Left renal pelvis (tissue), 4 donors: ENCODE results near the gene ALDH9A1. TPM values are rescaled to one million over a fixed set of nuclear protein-coding genes. Genes with fewer than 3 reads are reported as not detected.
A peak's percentile ranks its signal among the peaks of the same experiment; 100 is the strongest.
"Not testable (repeated sequence)": the region's sequence is repeated elsewhere in the genome, so short reads cannot be mapped to it uniquely, and the experiment has no call there.

Experiments
- DNase-seq, 4 donors: peaks; one replicate each; pipeline ENCODE4 v3.0.0-alpha.2; 2013; ENCODE audit warnings: low read depth in 4 of 4, low spot score in 3 of 4
- polyA plus RNA-seq, 4 donors: library from polyadenylated mRNA; unstranded; fragments of 120-200 nt; gene quantifications; one replicate each; pipeline ENCODE4 v1.2.1, GENCODE V29; 2013; ENCODE audit not compliant: insufficient read length in 4 of 4

ALDH9A1 gene
- 100 to 1,000 TPM in 3 of 4 donors, 10 to 100 TPM in 1; 73.9 to 134 (median 108) TPM for polyA plus RNA-seq

DNA sequence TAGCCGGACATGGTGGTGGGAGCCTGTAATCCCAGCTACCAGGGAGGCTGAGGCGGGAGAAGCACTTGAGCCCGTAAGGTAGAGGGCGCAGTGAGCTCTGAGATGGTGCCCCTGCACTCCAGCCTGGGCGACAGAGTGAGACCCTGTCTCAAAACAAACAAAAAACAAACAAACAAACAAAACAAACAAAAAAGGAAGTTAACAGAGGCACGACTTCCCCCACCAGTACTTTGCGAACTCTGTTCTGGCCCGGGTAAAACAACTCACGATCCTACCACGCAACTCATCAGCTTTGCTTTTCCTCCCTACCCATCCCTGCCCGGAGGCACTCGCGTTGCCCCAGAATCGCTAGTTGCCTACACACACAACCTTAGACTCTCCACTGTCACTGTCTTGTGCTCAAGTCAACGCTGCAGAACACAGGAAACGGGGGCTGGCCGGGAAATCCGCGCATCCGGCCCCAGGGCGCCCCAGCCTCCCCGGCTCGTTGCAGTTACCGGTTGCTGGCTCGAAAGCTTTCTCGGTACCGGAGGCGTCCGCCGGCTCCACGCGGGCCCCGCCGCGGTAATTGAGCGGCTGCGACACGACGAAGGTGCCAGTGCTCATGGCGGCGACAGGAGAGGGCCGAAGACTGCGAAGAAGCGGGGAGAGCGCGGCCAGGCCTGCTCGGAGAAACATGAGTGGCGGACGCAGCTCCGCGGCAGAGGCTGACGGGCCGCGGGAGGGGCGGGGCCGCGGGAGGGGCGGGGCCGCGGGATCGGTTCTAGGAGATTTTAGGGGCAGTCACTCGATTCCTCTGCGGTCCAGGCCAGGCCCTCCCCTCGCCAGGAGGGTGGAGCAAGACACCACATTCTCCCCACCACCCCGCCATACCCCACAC, at the start of gene ALDH9A1:
Gene ALDH9A1 (minus strand): TSS at position 682 of the 880 bp plus-strand sequence. CDS start 4 bp downstream, at position 678.
- peak; percentile 36 to 66 (median 56) for DNase-seq

DNA sequence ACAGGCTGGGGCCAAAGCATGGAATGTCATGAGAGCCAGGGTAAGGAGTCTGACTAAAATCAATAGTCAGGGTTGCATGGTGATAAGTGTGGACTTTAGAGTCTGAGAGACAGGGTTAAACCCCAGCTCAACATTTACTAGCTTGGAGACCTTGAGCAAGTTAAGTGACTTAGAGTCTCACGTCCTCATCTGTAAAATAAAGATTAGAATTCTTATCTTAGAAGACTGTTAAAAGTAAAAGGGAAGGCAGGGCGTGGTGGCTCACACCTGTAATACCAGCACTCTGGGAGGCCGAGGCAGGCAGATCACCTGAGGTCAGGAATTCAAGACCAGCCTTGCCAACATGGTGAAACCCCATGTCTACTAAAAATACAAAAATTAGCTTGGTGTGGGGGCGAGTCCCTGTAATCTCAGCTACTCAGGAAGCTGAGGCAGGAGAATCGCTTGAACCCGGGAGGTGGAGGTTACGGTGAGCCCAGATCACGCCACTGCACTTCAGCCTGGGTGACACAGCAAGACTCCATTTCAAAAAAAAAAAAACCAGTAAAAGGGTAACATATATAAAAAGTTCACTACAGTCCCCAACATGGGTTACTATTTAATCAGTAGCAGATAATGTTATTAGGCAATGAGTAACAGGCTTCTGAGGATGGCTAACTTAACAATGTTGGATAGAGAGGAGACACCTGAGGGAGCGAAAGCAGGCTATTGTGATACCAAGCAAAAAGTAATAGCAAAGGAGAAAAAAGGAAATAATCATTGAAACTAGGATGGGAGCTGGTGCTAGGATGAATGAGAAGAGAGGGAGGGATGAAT, 49.5 kb upstream of the ALDH9A1 start:
- no peak for DNase-seq

DNA sequence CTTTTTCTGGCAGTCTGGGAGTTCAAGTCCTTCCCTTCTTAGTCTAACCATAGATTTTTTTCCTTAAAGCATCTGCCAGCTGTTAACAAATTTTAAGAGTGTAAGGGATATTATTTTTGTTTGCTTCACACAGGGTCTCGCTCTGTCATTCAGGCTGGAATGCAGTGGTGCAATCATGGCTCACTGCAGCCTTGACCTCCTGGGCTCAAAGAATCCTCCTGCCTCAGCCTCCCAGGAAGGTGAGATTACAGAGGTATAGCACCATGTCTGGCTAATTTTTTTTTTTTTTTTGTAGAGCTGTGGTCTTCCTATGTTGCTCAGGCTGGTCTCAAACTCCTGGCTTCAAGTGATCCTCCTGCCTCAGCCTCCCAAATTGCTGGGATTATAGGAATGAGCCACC, 46.6 kb upstream of the ALDH9A1 start:
- DNase-seq, result not testable (repeated sequence)

DNA sequence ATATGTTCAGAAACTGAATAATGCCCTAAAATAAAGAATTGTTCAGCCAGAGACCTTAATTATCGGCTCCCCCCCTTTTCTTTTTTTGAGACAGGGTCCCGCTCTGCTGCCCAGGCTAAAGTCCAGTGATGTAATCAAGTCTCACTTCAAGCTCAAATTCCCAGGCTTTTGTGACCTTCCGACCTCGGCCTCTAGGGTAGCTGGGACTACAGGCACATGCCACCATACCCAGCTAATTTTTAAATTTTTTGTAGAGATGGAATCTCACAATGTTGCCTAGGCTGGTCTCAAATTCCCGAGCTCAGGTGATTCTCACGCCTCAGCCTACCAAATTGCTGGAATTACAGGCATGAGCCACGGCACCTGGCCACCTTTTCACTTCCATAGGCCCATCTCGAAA, 43.8 kb upstream of the ALDH9A1 start:
- DNase-seq, result no peak

DNA sequence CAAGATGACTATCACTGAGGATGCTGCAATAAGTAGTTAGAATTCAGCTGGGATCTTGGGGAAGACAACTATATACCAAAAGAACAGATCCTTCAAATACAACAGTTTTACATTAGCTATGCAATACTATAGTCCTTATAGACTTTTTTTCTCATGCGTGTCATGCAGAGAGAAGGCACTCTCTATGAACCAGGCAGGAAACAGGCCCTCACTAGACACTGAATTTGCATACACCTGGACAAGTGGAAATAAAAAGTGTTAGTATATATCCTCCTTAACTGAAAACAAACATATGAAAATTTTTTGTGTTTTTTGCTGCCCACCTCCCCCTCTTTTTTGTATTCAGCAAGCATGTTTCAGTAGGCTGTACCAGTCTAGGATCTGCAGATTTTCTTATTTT, 40.4 kb upstream of the ALDH9A1 start:
- DNase-seq, result no peak

DNA sequence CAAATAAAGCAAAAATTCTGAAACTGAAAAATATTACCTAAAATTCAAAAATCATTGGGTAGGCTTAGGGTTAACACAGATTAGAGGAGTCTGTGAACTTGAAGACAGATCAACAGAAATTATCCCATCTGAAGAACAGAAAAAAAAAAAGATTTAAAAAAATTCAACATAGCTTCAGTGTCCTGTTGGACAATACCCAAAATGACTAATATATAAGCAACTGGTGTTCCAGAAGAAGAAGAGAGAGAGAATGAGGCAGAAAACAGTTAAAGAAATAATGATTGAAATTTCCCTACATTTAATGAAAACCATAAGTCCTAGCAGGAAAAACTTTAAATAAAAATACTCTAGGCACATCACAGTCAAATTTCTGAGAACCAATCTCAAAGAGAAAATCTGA, 38.8 kb upstream of the ALDH9A1 start:
- no peak for DNase-seq

DNA sequence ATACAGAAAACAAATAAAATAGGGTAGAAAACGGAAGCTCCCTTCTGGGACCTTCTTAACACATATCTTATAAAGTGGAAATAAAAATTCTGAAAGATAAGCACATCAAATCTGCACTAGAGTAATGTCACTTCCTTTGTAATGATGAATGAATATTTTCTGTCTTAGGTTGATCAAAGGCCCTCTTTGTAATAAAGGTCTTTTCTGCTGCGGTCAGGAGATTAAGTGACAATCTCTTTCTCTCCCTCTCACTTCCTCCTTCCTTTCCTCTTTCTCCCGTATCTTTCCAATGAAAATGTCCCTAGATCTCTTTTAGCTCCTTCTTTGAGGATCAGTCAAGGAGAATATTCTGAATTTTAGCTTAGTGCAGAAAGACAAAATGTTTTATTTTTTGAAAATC, 36.5 kb upstream of the ALDH9A1 start:
- DNase-seq, result no peak

DNA sequence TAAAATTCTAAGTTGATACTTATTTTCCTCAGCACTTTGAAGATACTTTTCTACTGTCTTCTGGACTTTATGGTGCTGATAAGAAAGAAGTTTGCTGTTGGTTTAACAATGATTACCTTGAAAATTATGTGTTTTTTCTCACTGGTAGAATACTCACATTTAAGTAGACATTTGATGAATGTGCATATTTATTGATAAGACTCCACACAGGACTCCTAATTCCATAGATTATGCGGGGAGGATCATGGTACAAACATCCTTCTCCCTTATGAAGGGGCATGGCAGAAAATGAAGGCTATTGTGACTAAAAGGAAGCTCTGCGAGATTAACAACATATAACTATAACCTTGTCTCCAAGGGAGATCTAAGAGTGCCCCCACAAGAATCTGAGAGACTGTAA, 28.5 kb upstream of the ALDH9A1 start:
- DNase-seq, result no peak

DNA sequence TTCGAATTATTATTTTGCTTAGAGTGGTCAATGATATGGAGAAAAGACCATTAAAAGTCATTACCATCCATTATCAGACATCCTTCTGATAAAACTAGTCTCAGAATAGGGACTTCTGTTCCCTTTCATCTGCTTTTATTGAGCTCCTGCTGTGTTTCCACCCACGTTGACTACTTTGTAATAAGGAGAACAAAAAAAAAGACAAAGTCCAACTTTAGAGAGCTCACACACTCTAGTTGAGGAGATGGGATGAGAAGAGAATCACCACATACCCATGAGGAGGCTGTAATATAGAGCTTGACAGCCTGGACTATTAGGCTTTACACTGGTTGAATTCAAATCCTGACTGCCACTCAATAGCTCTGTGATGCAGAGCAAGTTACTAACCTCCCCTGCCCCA, 27.8 kb upstream of the ALDH9A1 start:
- no peak for DNase-seq

DNA sequence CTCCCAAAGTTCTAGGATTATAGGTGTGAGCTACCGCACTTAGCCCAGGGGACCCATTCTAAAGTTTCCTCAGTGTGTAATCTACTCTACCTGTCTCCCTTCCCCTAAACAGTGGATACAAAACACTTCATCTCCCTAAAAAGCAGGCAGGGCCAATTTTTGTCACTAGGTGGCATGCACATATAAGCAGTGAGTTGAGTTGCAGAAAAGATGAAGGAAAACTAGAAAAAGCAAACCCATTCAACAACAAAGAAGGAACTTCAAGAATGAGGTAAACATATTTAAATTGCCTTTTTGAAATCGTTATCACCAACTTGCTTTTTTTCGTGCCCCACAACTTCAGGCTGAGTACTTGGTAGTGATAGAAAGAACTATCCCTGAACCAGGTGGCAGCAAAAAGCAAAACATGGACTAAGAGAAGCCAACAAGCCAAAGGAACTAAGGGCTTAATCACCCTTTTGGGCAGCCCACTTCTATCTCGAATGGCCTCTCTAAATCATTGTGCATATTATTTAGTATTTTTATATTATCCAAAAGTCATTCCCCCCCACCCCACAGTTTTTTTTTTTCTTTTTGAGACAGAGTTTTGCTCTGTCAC, 19.7 kb upstream of the ALDH9A1 start:
- peak in 3 of 4 donors; percentile 14 to 34 (median 32) for DNase-seq

DNA sequence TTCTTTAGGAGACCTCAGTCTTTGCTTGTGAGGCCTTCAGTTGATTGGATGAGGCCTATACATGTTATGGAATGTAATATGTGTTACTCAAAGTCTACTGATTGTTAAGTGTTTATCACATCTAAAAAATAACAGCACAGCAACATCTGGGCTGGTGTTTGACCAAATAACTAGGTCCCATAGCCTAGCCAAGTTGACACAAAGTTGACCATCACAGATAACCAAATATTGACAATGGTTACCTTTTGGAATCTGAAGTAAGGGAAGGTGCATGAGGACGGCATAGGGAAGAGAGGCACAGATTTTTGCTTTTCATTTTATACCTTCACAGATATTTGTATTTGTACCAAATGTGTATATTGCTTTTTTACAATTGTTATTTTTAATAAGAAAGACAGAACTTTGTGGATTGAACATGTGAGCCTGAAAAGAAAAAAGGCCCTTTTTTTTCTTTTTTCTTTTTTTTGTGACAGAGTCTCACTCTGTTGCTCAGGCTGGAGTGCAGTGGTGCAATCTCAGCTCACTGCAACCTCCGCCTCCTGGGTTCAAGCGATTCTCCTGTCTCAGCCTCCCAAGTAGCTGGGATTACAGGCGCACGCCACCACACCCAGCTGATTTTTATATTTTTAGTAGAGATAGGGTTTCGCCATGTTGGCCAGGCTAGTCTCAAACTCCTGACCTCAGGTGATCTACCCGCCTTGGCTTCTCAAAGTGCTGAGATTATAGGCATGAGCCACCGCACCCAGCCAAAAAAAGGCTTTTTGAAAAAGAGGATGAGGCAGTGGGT, 18.1 kb upstream of the ALDH9A1 start:
- not testable (repeated sequence) for DNase-seq

DNA sequence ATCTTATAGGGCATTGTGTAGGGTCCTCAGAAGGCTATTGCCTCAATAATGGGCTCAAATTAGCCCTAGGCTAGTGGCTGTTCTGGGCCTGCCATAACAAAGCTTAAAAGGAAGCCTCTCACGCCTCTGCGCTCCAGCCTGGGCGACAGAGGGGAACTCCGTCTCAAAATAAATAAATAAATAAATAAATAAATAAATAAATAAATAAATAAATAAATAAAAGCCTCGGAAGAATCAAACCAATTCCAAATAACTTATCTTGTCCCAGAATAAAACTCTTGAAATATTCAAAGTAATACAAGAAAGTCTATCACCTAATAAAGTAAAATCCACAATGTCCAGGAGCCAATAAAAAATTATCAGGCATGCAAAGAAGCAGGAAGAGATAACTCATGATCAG, 14.4 kb upstream of the ALDH9A1 start:
- DNase-seq, result no peak

DNA sequence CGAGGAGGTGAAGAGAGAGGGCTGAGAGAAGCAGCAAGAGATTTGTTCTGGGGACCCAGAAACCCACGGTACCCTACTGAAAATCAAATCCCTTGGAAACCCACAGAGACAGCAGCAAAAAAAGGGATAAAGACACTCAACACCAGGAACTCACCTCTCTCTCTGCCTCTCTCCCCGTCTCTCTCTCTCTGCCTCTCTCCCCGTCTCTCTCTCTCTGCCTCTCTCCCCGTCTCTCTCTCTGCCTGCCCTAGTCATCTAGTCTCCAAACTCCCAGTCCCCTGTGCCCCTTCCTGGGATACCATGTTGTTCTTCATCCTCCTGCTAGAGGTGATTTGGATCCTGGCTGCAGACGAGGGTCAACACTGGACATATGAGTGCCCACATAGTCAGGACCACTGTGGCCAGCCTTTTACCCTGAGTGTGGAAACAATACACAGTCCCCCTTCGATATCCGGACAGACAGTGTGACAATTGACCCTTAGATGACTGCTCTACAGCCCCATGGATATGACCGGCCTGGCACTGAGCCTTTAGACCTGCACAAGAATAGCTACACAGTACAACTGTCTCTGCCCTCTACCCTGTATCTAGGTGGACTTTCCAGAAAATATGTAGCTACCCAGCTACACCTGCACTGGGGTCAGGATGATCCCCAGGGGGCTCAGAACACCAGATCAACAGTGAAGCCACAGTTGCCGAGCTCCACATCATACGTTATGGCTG, 9.8 kb upstream of the ALDH9A1 start:
- no peak for DNase-seq

DNA sequence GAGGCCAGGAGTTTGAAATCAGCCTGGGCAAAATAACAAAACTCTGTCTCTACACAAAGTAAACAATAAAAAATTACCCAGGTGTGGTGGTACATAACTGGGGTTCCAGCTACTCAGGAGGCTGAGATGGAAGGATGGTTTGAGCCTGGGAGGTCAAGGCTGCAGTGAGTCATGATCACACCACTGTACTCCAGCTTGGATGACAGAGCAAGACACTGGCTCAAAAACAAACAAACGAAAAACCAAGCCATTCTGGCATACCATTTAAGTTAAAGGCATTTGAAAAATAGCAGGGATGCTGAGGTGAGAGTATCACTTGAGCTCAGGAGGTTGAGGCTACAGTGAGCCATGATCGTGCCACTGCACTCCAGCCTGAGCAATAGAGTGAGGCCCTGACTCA, 5.3 kb upstream of the ALDH9A1 start:
- DNase-seq, result no peak

DNA sequence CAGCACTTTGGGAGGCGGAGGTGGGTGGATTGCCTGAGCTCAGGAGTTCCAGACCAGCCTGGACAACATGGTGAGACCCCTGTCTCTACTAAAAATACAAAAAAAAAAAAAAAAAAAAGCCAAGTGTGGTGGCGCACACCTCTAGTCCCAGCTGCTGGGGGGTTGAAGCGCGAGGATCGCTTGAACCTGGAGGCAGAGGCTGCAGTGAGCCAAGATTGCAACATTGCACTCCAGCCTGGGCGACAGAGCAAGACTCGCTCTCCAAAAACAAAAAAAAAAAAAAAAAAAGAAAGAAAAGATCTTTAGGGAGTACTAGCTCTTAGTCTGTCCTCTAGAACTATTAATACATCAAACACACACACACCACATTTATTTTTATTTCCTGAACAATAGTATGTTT, 3.6 kb upstream of the ALDH9A1 start:
- not testable (repeated sequence) for DNase-seq

DNA sequence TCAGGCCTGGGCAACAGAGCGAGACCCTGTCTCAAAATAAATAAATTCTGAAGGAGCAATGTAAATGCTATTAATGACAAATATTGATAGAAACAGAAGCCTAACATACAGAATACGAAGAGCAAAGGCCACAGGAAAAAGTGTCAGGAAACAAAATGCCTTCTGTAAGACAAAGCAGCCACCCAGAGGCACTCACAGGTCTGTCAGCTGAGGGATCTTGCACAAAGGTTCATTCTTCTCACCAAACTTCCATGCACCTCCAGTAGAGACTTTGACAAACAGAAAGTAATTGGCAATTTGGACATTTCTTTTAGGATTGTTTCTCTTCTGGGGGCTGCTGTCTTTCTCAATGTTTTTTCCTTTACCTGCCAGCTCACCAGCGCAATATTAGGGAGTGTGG, 1.2 kb upstream of the ALDH9A1 start:
- DNase-seq, result no peak

DNA sequence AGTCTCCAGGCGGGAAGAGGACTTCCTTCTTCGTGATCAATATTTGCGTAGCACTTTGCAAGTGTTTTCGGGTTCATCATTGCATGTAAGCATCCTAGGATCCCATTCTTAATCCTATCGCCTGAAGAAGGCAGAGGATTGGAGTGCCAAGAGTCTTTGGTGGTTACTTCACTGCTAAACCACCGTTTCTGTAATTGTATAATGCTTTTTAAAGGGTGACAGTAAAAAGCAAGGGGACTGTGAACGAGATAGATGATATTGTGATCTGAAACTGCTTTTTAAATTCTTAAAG, 345 bp upstream of the ALDH9A1 start:
- DNase-seq, result no peak

DNA sequence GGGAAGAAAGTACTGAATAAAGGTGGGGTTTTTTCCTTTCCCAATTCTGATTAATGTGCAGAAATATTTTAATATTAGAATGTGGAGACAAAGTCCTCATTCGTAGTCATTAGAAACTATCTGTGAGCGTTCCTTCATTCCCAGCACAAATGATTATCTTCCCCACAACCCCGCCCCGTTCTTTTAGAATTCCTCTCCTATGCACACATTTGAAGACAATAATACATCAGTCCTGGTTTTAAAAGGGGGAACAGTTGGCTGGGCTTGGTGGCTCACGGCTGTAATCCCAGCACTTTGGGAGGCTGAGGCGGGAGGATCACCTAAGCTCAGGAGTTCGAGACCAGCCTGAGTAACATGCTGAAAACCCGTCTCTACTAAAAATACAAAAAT, 876 bp downstream of the ALDH9A1 start:
- DNase-seq, result no peak

DNA sequence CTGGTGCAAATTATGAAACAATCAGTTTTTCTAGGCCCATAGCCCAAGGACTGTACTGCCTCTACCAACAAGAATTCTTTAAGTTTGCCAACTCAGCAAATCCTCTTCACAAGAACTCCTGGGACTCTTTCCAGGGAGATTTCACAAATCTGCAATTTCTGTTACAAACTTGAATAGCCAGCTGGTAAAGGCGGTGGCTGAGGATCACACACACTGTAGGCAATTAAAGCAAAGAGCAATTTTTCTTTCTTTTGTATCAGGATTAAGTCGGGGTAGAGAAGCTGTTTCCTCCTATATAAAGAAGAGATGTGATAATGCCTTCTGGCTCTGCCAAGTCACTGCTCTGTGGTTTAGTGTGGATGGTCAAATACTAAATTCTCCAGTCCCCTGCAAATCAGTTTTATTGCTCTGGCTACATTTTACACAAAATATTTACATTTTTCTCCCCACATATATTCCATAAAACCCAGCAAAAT, 1.7 kb downstream of the ALDH9A1 start:
- DNase-seq, result no peak

DNA sequence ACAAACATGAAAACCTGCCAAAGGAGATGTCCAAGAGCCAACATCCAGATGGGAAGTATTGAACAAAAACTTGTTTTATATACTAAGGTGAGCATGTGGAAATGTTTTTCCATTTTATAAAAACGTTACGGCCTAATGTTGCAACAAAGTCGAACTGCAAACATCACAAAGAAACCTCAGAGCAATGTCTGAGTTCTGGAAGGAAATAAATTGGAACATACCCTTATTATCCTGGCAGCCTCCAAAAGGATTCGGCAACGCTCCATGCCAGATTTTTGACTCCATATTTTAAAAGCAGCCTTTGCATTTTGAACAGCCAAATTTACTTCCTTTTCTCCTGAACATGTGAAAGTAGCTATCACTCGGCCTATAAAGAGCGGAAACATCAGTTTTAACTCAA, 3.3 kb downstream of the ALDH9A1 start:
- no peak for DNase-seq
